ENCODE results near the gene AK9.

Gene AK9

GRCh38 chr6:109512271-109512817 lies 178.7 kb downstream of the AK9 start:
- ChIA-PET POLR2A (no interaction called here), CTCF (no interaction called here)
- TF ChIP-seq CTCF (IDR thresholded peaks at IDR 0.05; ENCODE audit: insufficient read depth, low read length, missing control alignments): no peak
- H3K4me3 ChIP-seq (ENCODE audit: low read depth, low read length): no peak overlapping the region
- no peak for DNase-seq (ENCODE audit: low read depth, low spot score)

GRCh38 chr6:109511832-109512231 lies 179.2 kb downstream of the AK9 start:
- no peak overlapping the region for H3K4me3 ChIP-seq (ENCODE audit: low read depth, low read length)
- POLR2A ChIA-PET: no interaction called here
- TF ChIP-seq CTCF (IDR thresholded peaks at IDR 0.05; ENCODE audit: insufficient read depth, low read length, missing control alignments): no peak
- CTCF ChIA-PET: no interaction called here
- DNase-seq (ENCODE audit: low read depth, low spot score): no peak

- DNase-seq (ENCODE audit: low read depth, low spot score): no peak
- CTCF ChIA-PET: interaction anchor here (1.0 kb wide), 1 partner anchor 529 kb away, joined by 3 read pairs; no protein-coding TSS in a partner anchor
- no peak overlapping the region for H3K4me3 ChIP-seq (ENCODE audit: low read depth, low read length)
- POLR2A ChIA-PET: no interaction called here
- TF ChIP-seq CTCF (IDR thresholded peaks at IDR 0.05; ENCODE audit: insufficient read depth, low read length, missing control alignments): no peak
These were observed 180.6 kb downstream of the AK9 start for GRCh38 chr6:109510358-109510757.

GRCh38 chr6:109508166-109508860 lies 182.7 kb downstream of the AK9 start:
- ChIA-PET CTCF (no interaction called here), POLR2A (no interaction called here)
- no peak for DNase-seq (ENCODE audit: low read depth, low spot score)
- H3K4me3 ChIP-seq (ENCODE audit: low read depth, low read length): no peak overlapping the region
- TF ChIP-seq CTCF (IDR thresholded peaks at IDR 0.05; ENCODE audit: insufficient read depth, low read length, missing control alignments): no peak

GRCh38 chr6:109507490-109508072 lies 183.4 kb downstream of the AK9 start:
- ChIA-PET POLR2A (no interaction called here), CTCF (interaction anchor here (1.3 kb wide), 1 partner anchor 19 kb away, joined by 5 read pairs; no protein-coding TSS in a partner anchor)
- no peak for DNase-seq (ENCODE audit: low read depth, low spot score)
- no peak overlapping the region for H3K4me3 ChIP-seq (ENCODE audit: low read depth, low read length)
- no peak for TF ChIP-seq CTCF (IDR thresholded peaks at IDR 0.05; ENCODE audit: insufficient read depth, low read length, missing control alignments)

GRCh38 chr6:109506841-109507240 lies 184.2 kb downstream of the AK9 start:
- no peak for DNase-seq (ENCODE audit: low read depth, low spot score)
- no peak for TF ChIP-seq CTCF (IDR thresholded peaks at IDR 0.05; ENCODE audit: insufficient read depth, low read length, missing control alignments)
- no peak overlapping the region for H3K4me3 ChIP-seq (ENCODE audit: low read depth, low read length)
- POLR2A ChIA-PET: no interaction called here
- CTCF ChIA-PET: interaction anchor here (0.9 to 1.3 kb wide), 2 partner anchors 19 to 529 kb away, joined by 3 to 5 read pairs; no protein-coding TSS in a partner anchor
